IMR-90 (cell line): ENCODE results near the gene RAP1GAP2. TPM values are rescaled to one million over a fixed set of nuclear protein-coding genes. Genes with fewer than 3 reads are reported as not detected.
A peak's percentile ranks its signal among the peaks of the same experiment; 100 is the strongest.

Experiments used
- ATAC-seq: fragments of 200-7000 bp; cut with Tn5 transposase; 2 replicates; pipeline ENCODE4 v1.9.1; 2020; ENCODE audit warnings: low read depth, mild to moderate bottlenecking, moderate library complexity
- BruUV-seq: library from RNA; stranded (reverse); fragments of 400-500 nt; replicated peaks from 2 replicates; lab custom pipeline; 2021; lab: Mats Ljungman, UMichigan
- CTCF ChIA-PET: fragments of 300-600 bp; formaldehyde crosslinking; extraction: SDS; loops from one replicate; lab custom pipeline; 2021; ENCODE audit warnings: antibody characterized with exemption; lab: Yijun Ruan, JAX
- POLR2A ChIA-PET: fragments of 300-600 bp; sonication (Branson Sonifier 250); formaldehyde crosslinking; loops from one replicate; lab custom pipeline; 2022; ENCODE audit warnings: antibody characterized with exemption; ENCODE audit not compliant: unreplicated experiment; lab: Charles Lee
- DNase-seq: peaks from one replicate; pipeline ENCODE4 v3.0.0; 2013
- H2AFZ ChIP-seq: replicated peaks from 2 replicates; pipeline ENCODE3; 2013; ENCODE audit warnings: low read length, mild to moderate bottlenecking; ENCODE audit not compliant: poor library complexity
- H2AK5ac ChIP-seq: 2 replicates; pipeline ENCODE4 v1.6.1; 2013; ENCODE audit warnings: low read depth, low read length, inconsistent platforms
- H2AK9ac ChIP-seq: replicated peaks from 2 replicates; pipeline ENCODE3; 2013; ENCODE audit warnings: mild to moderate bottlenecking, low read depth, low read length, moderate library complexity; ENCODE audit not compliant: poor library complexity
- H2BK120ac ChIP-seq: 2 replicates; pipeline ENCODE4 v1.6.1; 2013; ENCODE audit warnings: low read depth, low read length, inconsistent platforms
- H2BK15ac ChIP-seq: 3 replicates; pipeline ENCODE4 v1.6.1; 2013; ENCODE audit warnings: low read depth, low read length, inconsistent platforms
- H2BK20ac ChIP-seq: 2 replicates; pipeline ENCODE4 v1.6.1; 2013; ENCODE audit warnings: low read depth, mild to moderate bottlenecking, inconsistent platforms, low read length, moderate library complexity
- H2BK5ac ChIP-seq: 2 replicates; pipeline ENCODE4 v1.6.1; 2013; ENCODE audit warnings: mild to moderate bottlenecking, low read depth, low read length, inconsistent platforms; ENCODE audit not compliant: poor library complexity, severe bottlenecking
- H3K14ac ChIP-seq: replicated peaks from 2 replicates; pipeline ENCODE4 v1.6.1; 2013; ENCODE audit warnings: low read depth, low read length, inconsistent platforms
- H3K18ac ChIP-seq: 2 replicates; pipeline ENCODE4 v1.6.1; 2013; ENCODE audit warnings: low read depth, low read length, control low read depth
- H3K23ac ChIP-seq: 2 replicates; pipeline ENCODE4 v1.6.1; 2013; ENCODE audit warnings: low read depth, low read length, inconsistent platforms
- H3K27ac ChIP-seq: 2 replicates; pipeline ENCODE4 v1.5.1; 2013; ENCODE audit warnings: mild to moderate bottlenecking, control low read depth, low read length; ENCODE audit not compliant: insufficient read depth
- H3K27me3 ChIP-seq: 2 replicates; pipeline ENCODE4 v1.6.1; 2013; ENCODE audit warnings: low read length; ENCODE audit not compliant: control insufficient read depth, insufficient read depth
- H3K36me3 ChIP-seq: 2 replicates; pipeline ENCODE4 v1.6.1; 2013; ENCODE audit warnings: low read length, mixed read lengths; ENCODE audit not compliant: control insufficient read depth, insufficient read depth
- H3K4ac ChIP-seq: 2 replicates; pipeline ENCODE4 v1.6.1; 2013; ENCODE audit warnings: low read depth, low read length, inconsistent platforms
- H3K4me1 ChIP-seq: 2 replicates; pipeline ENCODE4 v1.6.1; 2013; ENCODE audit warnings: low read length, mixed read lengths; ENCODE audit not compliant: control insufficient read depth, insufficient read depth
- H3K4me2 ChIP-seq: 2 replicates; pipeline ENCODE4 v1.6.1; 2013; ENCODE audit warnings: low read depth, mild to moderate bottlenecking, control low read depth, low read length, moderate library complexity
- H3K4me3 ChIP-seq: 2 replicates; pipeline ENCODE4 v1.5.1; 2013; ENCODE audit warnings: low read depth, mild to moderate bottlenecking, control low read depth, low read length, moderate library complexity; ENCODE audit not compliant: insufficient read depth
- H3K56ac ChIP-seq: 2 replicates; pipeline ENCODE4 v1.6.1; 2013; ENCODE audit warnings: low read length, inconsistent platforms; ENCODE audit not compliant: insufficient read depth; ENCODE audit errors: extremely low read depth
- H3K79me1 ChIP-seq, 2 experiments: 2 replicates each; pipeline ENCODE4 v1.6.1; 2013; ENCODE audit warnings: low read length in 2 of 2, inconsistent platforms in 1 of 2, low read depth in 1 of 2
- H3K9ac ChIP-seq: 2 replicates; pipeline ENCODE4 v1.6.1; 2013; ENCODE audit warnings: low read depth, low read length, control low read depth
- H3K9me1 ChIP-seq: 2 replicates; pipeline ENCODE4 v1.6.1; 2013; ENCODE audit warnings: low read length, inconsistent platforms; ENCODE audit not compliant: insufficient read depth
- H3K9me3 ChIP-seq: 2 replicates; pipeline ENCODE4 v1.6.1; 2013; ENCODE audit warnings: low read length; ENCODE audit not compliant: control insufficient read depth, insufficient read depth
- H4K20me1 ChIP-seq: 2 replicates; pipeline ENCODE4 v1.6.1; 2013; ENCODE audit warnings: low read length, inconsistent platforms; ENCODE audit not compliant: insufficient read depth
- H4K5ac ChIP-seq: 2 replicates; pipeline ENCODE4 v1.6.1; 2013; ENCODE audit warnings: mild to moderate bottlenecking, low read depth, low read length, control low read depth
- H4K8ac ChIP-seq, 2 experiments: 2 replicates each; pipeline ENCODE4 v1.6.1; 2013; ENCODE audit warnings: low read depth in 2 of 2, low read length in 2 of 2, control low read depth in 1 of 2, inconsistent platforms in 1 of 2
- H4K91ac ChIP-seq: 2 replicates; pipeline ENCODE4 v1.6.1; 2013; ENCODE audit warnings: low read depth, low read length, inconsistent platforms; ENCODE audit not compliant: insufficient read depth
- CEBPB ChIP-seq: IDR thresholded peaks from 2 replicates; pipeline ENCODE4 v1.6.1; 2012; ENCODE audit warnings: low read depth, low read length, improper control_type of control experiment
- CHD1 ChIP-seq: IDR thresholded peaks from 2 replicates; pipeline ENCODE4 v1.6.1; 2012; ENCODE audit warnings: low read depth, low read length, improper control_type of control experiment
- MAFK ChIP-seq: IDR thresholded peaks from 2 replicates; pipeline ENCODE4 v1.6.1; 2012; ENCODE audit warnings: low read depth, low read length, improper control_type of control experiment
- MXI1 ChIP-seq: IDR thresholded peaks from 2 replicates; pipeline ENCODE4 v1.6.1; 2012; ENCODE audit warnings: low read depth, mild to moderate bottlenecking, low read length, moderate library complexity, borderline replicate concordance
- POLR2A ChIP-seq: IDR thresholded peaks from 2 replicates; pipeline ENCODE4 v1.6.1; 2012; ENCODE audit warnings: mild to moderate bottlenecking, low read depth, low read length
- RCOR1 ChIP-seq: IDR thresholded peaks from 2 replicates; pipeline ENCODE4 v1.6.1; 2012; ENCODE audit warnings: mild to moderate bottlenecking, low read length, improper control_type of control experiment; ENCODE audit not compliant: insufficient replicate concordance
- RFX5 ChIP-seq: IDR thresholded peaks from 2 replicates; pipeline ENCODE4 v1.8.0; 2012; ENCODE audit warnings: low read depth, mild to moderate bottlenecking, low read length, moderate library complexity
- SMC3 ChIP-seq: fragments of 150-350 bp; IDR thresholded peaks from 2 replicates; pipeline ENCODE4 v1.6.1; 2016; ENCODE audit warnings: low read depth, mild to moderate bottlenecking, antibody characterized with exemption, low read length, moderate library complexity
- WGBS, 2 experiments: methylation state at CpG; one replicate each; pipeline versions ENCODE4 v1.1.5 to v1.1.7; 2013; ENCODE audit warnings: missing lambda C conversion rate in 2 of 2; ENCODE audit not compliant: insufficient read length in 1 of 2; ENCODE audit errors: extremely low coverage in 2 of 2; 5-methylcytosine and 5-hydroxymethylcytosine counted together
- dilution Hi-C: fragments of 300-500 bp; cut with HindIII; formaldehyde crosslinking; loops from one replicate; pipeline ENCODE4 v1.14.3; 2018; ENCODE audit warnings: low sequenced_read_pairs; ENCODE audit not compliant: unreplicated experiment
- in situ Hi-C: fragments of 300-500 bp; cut with MboI; formaldehyde crosslinking; loops from 3 replicates; pipeline ENCODE4 v1.14.3; 2019; ENCODE audit warnings: low sequenced_read_pairs, inconsistent platforms, mixed read lengths
- intact Hi-C: fragments of 100-400 bp; cut with micrococcal nuclease; formaldehyde crosslinking; loops from 2 replicates; pipeline ENCODE4 v1.10.0; 2022
- polyA plus RNA-seq, 3 experiments: library from polyadenylated mRNA; depleted of rRNA; stranded (reverse); fragments of >200 nt; gene quantifications; 2 replicates each; pipeline ENCODE4 v1.2.3, GENCODE V29; 2012; ENCODE audit warnings: low replicate concordance in 1 of 3
- total RNA-seq: library from RNA; depleted of rRNA; stranded (reverse); fragments of >200 nt; gene quantifications from 2 replicates; pipeline ENCODE4 v1.2.3, GENCODE V29; 2012
- TF ChIP-seq, protein P1 (sequence below): conservative IDR thresholded peaks from 2 replicates; pipeline ENCODE4 v1.5.1; 2012; ENCODE audit warnings: mild to moderate bottlenecking, low read depth, low read length, improper control_type of control experiment
- TF ChIP-seq, protein P2 (sequence below): fragments of 150-350 bp; IDR thresholded peaks from 2 replicates; pipeline ENCODE4 v1.6.1; 2017; ENCODE audit warnings: mild to moderate bottlenecking, antibody characterized with exemption, low read length, low read depth

Gene RAP1GAP2
- total and polyA plus RNA-seq, 2 of the 4 experiments (the other 2 are of a cell fraction): 5.7 to 7.5 TPM

DNA sequence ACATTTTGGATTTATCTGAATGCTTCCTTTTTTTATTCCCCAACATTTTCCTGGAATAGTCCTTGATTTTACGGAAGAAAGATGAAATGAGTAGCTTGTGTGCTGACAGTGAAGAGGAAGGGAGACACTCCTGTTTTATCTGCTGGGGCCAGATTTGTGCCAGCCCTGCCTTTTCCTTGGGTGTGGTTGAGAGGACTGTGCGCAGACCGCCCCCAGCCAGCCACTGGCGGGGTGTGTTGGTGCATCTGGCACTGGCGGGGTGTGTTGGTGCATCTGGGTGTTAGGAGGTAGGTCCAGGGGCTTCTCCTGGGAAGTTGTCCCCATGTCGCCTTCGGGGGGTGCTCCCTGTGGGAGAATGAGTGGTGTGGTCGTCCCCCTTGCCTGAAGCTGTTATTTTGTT is 39.5 kb downstream of the RAP1GAP2 start:
- dilution Hi-C loops: no loop called here

More for the DNA sequence above, 39.5 kb downstream of the RAP1GAP2 start:
- Histone ChIP-seq H2BK5ac (no peak overlapping the region), H3K79me1 (no peaks in the 10 kb centered on the region), H2AK5ac (no peak overlapping the region), H3K36me3 (no peaks in the 10 kb centered on the region), H2BK15ac (no peak overlapping the region), H4K20me1 (no peaks in the 10 kb centered on the region), H3K14ac (no peak overlapping the region), H3K56ac (no peak overlapping the region), H3K4me1 (no peaks in the 10 kb centered on the region), H3K9me3 (no peaks in the 10 kb centered on the region), H3K18ac (no peak overlapping the region), H3K4me3 (no peak overlapping the region), H3K9me1 (no peaks in the 10 kb centered on the region), H3K27me3 (peaks cover 8% of the 10 kb centered on the region; the same call in 1 of the 2 replicates), H3K27ac (no peak overlapping the region), H4K91ac (no peak overlapping the region), H3K4me2 (no peak overlapping the region), H3K23ac (no peak overlapping the region), H2BK120ac (no peak overlapping the region), H3K4ac (no peak overlapping the region), H2AK9ac (no peak overlapping the region), H2AFZ (peak overlapping the region; percentile 14), H4K5ac (no peak overlapping the region), H4K8ac (no peak overlapping the region), H3K9ac (no peak overlapping the region), H2BK20ac (no peak overlapping the region)
- POLR2A ChIA-PET: no interaction called here
- DNase-seq: no peak
- CTCF ChIA-PET: interaction anchor here (0.6 kb wide), 1 partner anchor 14 kb away, joined by 3 read pairs; no protein-coding TSS in a partner anchor
- in situ Hi-C loops: loop anchor here (10.0 kb wide), 1 partner anchor 809 kb away; no protein-coding TSS in a partner anchor
- no peak for ATAC-seq
- no TSS peak for BruUV-seq
- intact Hi-C loops: no loop called here
- TF ChIP-seq POLR2A: no peak
- TF ChIP-seq MXI1: no peak
- TF ChIP-seq SMC3: no peak
- no peak for TF ChIP-seq RCOR1
- no peak for TF ChIP-seq MAFK
- TF ChIP-seq RFX5: no peak
- TF ChIP-seq CEBPB: no peak
- TF ChIP-seq, protein P1, sequence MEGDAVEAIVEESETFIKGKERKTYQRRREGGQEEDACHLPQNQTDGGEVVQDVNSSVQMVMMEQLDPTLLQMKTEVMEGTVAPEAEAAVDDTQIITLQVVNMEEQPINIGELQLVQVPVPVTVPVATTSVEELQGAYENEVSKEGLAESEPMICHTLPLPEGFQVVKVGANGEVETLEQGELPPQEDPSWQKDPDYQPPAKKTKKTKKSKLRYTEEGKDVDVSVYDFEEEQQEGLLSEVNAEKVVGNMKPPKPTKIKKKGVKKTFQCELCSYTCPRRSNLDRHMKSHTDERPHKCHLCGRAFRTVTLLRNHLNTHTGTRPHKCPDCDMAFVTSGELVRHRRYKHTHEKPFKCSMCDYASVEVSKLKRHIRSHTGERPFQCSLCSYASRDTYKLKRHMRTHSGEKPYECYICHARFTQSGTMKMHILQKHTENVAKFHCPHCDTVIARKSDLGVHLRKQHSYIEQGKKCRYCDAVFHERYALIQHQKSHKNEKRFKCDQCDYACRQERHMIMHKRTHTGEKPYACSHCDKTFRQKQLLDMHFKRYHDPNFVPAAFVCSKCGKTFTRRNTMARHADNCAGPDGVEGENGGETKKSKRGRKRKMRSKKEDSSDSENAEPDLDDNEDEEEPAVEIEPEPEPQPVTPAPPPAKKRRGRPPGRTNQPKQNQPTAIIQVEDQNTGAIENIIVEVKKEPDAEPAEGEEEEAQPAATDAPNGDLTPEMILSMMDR: no peak
- TF ChIP-seq, protein P2, sequence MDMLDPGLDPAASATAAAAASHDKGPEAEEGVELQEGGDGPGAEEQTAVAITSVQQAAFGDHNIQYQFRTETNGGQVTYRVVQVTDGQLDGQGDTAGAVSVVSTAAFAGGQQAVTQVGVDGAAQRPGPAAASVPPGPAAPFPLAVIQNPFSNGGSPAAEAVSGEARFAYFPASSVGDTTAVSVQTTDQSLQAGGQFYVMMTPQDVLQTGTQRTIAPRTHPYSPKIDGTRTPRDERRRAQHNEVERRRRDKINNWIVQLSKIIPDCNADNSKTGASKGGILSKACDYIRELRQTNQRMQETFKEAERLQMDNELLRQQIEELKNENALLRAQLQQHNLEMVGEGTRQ: no peak
- TF ChIP-seq CHD1: no peak
- 80% methylated on average over 1 of the region's 8 CpGs; no CpG with 5 or more reads in 1 of the 2 experiments for WGBS, 2 experiments
